ENCODE data around the gene PSME2. TPM values are rescaled to one million over a fixed set of nuclear protein-coding genes. Genes with fewer than 3 reads are reported as not detected.

Gene PSME2
- total and polyA plus RNA-seq, 5 donors, result 62.7 to 102 (median 70.1) TPM

- Histone ChIP-seq H3K9me3 (ENCODE audit: control insufficient read depth, low read length) (no peaks in the 10 kb centered on the region), H3K27ac (ENCODE audit: low read length) (no peak overlapping the region), H3K4me3 (ENCODE audit: low read length) (no peak overlapping the region), H3K27me3 (ENCODE audit: control insufficient read depth, insufficient read depth) (no peaks in the 10 kb centered on the region), H3K4me1 (ENCODE audit: control insufficient read depth, insufficient read depth, low read length) (peaks cover 6% of the 10 kb centered on the region)
- ATAC-seq (no peak), DNase-seq (no peak)
- 95% methylated on average over 8 of the region's 8 CpGs for WGBS
- intact Hi-C loops (cut with DNase I), result loop anchor here in 2 of 4 donors (10.0 kb wide), 1 partner anchor 112 kb away; the partner anchor contains the start of gene DHRS4L2 (in 2 of the 2)
These were observed 49.7 kb downstream of the PSME2 start for GRCh38 chr14:24096545-24097181.

- Histone ChIP-seq H3K27ac (ENCODE audit: low read length) (peak overlapping the region; percentile 83), H3K4me1 (ENCODE audit: control insufficient read depth, insufficient read depth, low read length) (peaks cover 6% of the 10 kb centered on the region), H3K27me3 (ENCODE audit: control insufficient read depth, insufficient read depth) (no peaks in the 10 kb centered on the region), H3K4me3 (ENCODE audit: low read length) (peak overlapping the region; percentile 65), H3K9me3 (ENCODE audit: control insufficient read depth, low read length) (no peaks in the 10 kb centered on the region)
- intact Hi-C loops (cut with DNase I), result loop anchor here in 2 of 4 donors (10.0 kb wide), 1 partner anchor 111 kb away; the partner anchor contains the start of gene DHRS4L2 (in 2 of the 2)
- WGBS, result 54% methylated on average over 12 of the region's 12 CpGs
- DNase-seq, result peak; percentile 65 to 82 (median 80)
- peak; percentile 15 to 31 for ATAC-seq
These were observed 50.9 kb downstream of the PSME2 start for GRCh38 chr14:24095271-24096068.

- peak in 1 of 2 donors; percentile 2 for ATAC-seq
- intact Hi-C loops (cut with DNase I), result loop anchor here in 3 of 4 donors (5.0 to 10.0 kb wide), 3 partner anchors 38 to 110 kb away; partner anchors contain the start of gene DHRS4L2 (in 2 of the 3)
- Histone ChIP-seq H3K27me3 (ENCODE audit: control insufficient read depth, insufficient read depth) (no peaks in the 10 kb centered on the region), H3K4me3 (ENCODE audit: low read length) (peak overlapping the region; percentile 65), H3K9me3 (ENCODE audit: control insufficient read depth, low read length) (no peaks in the 10 kb centered on the region), H3K27ac (ENCODE audit: low read length) (peak overlapping the region; percentile 83), H3K4me1 (ENCODE audit: control insufficient read depth, insufficient read depth, low read length) (peaks cover 6% of the 10 kb centered on the region)
- DNase-seq, result no peak
- 22% methylated on average over 14 of the region's 14 CpGs for WGBS
These were observed 51.6 kb downstream of the PSME2 start for GRCh38 chr14:24094841-24095270.

- peaks cover 6% of the 10 kb centered on the region for H3K4me1 ChIP-seq (ENCODE audit: control insufficient read depth, insufficient read depth, low read length)
- peak; percentile 95 to 97 (median 97) for DNase-seq
- peak within 1 kb of the TSS; percentile 65 for H3K4me3 ChIP-seq (ENCODE audit: low read length)
- H3K27ac ChIP-seq (ENCODE audit: low read length), result peak within 1 kb of the TSS; percentile 83
- intact Hi-C loops (cut with DNase I), result loop anchor here in 3 of 4 donors (5.0 to 10.0 kb wide), 3 partner anchors 37 to 109 kb away; partner anchors contain the start of gene DHRS4L2 (in 2 of the 3)
- no peaks in the 10 kb centered on the region for H3K27me3 ChIP-seq (ENCODE audit: control insufficient read depth, insufficient read depth)
- under 1% methylated on average over 68 of the region's 68 CpGs for WGBS
- H3K9me3 ChIP-seq (ENCODE audit: control insufficient read depth, low read length), result no peaks in the 10 kb centered on the region
- ATAC-seq, result peak; percentile 95
These were observed 52.2 kb downstream of the PSME2 start, which contains the start of gene PCK2 for GRCh38 chr14:24093901-24094840. Gene PCK2, plus strand, starts transcription at chr14:24094311. Its CDS starts 95 bp downstream, at chr14:24094406.

Small RNAs within 50 kb of the gene (microRNA-seq; reads per million reads assigned to microRNA genes)
- gene MIR7703, result 0 reads per million in 2 donors

Other genes starting within 250 kb of the PSME2 start
Only the 30 nearest of the 31 such genes appear.
- gene DHRS4, start 192.8 kb downstream of the PSME2 start, total RNA-seq, result 10 to 100 TPM; 19.9 to 27.9 (median 26.0) TPM
- 52.7 TPM for gene DHRS4, start 192.8 kb downstream of the PSME2 start, polyA plus RNA-seq
- gene DHRS4L2, start 157.7 kb downstream of the PSME2 start, total RNA-seq, result 10 to 100 TPM; 15.5 to 23.6 (median 20.5) TPM
- gene DHRS4L2, start 157.7 kb downstream of the PSME2 start, polyA plus RNA-seq, result 44.2 TPM
- under 1 TPM; 0.17 to 0.45 (median 0.17) TPM for gene CARMIL3, start 94.6 kb downstream of the PSME2 start, total RNA-seq
- 0.18 TPM for gene CARMIL3, start 94.6 kb downstream of the PSME2 start, polyA plus RNA-seq
- under 1 TPM in 1 of 4 donors, not detected in 3; 0.14 TPM for gene CPNE6, start 75.0 kb downstream of the PSME2 start, total RNA-seq
- gene CPNE6, start 75.0 kb downstream of the PSME2 start, polyA plus RNA-seq, result 0.16 TPM
- gene PCK2, start 52.3 kb downstream of the PSME2 start, total RNA-seq, result 10 to 100 TPM in 1 of 4 donors, 1 to 10 TPM in 3; 4.0 to 11.0 (median 5.3) TPM
- gene PCK2, start 52.3 kb downstream of the PSME2 start, polyA plus RNA-seq, result 3.5 TPM
- 10 to 100 TPM; 50.6 to 70.7 (median 62.6) TPM for gene DCAF11, start 31.8 kb downstream of the PSME2 start, total RNA-seq
- 33.1 TPM for gene DCAF11, start 31.8 kb downstream of the PSME2 start, polyA plus RNA-seq
- gene NRL, start 31.7 kb downstream of the PSME2 start, total RNA-seq, result 1 to 10 TPM in 3 of 4 donors, under 1 TPM in 1; 0.79 to 2.9 (median 2.4) TPM
- 2.6 TPM for gene NRL, start 31.7 kb downstream of the PSME2 start, polyA plus RNA-seq
- 100 to 1,000 TPM in 3 of 4 donors, 10 to 100 TPM in 1; 87.4 to 178 (median 134) TPM for gene FITM1, start 16.0 kb downstream of the PSME2 start, total RNA-seq
- gene FITM1, start 16.0 kb downstream of the PSME2 start, polyA plus RNA-seq, result 224 TPM
- 100 to 1,000 TPM in 3 of 4 donors, 10 to 100 TPM in 1; 99.8 to 112 (median 103) TPM for gene PSME1, start 10.4 kb downstream of the PSME2 start, total RNA-seq
- 141 TPM for gene PSME1, start 10.4 kb downstream of the PSME2 start, polyA plus RNA-seq
- gene EMC9, start 5.0 kb downstream of the PSME2 start, total RNA-seq, result 10 to 100 TPM; 17.2 to 18.9 (median 18.1) TPM
- gene EMC9, start 5.0 kb downstream of the PSME2 start, polyA plus RNA-seq, result 21.2 TPM
- gene RNF31, start 888 bp upstream of the PSME2 start, total RNA-seq, result 10 to 100 TPM; 29.2 to 48.4 (median 42.6) TPM
- 27.6 TPM for gene RNF31, start 888 bp upstream of the PSME2 start, polyA plus RNA-seq
- 100 to 1,000 TPM in 1 of 4 donors, 10 to 100 TPM in 3; 47.5 to 103 (median 59.0) TPM for gene IRF9, start 14.7 kb upstream of the PSME2 start, total RNA-seq
- gene IRF9, start 14.7 kb upstream of the PSME2 start, polyA plus RNA-seq, result 44.5 TPM
- 1 to 10 TPM; 1.9 to 5.8 (median 3.2) TPM for gene REC8, start 25.5 kb upstream of the PSME2 start, total RNA-seq
- gene REC8, start 25.5 kb upstream of the PSME2 start, polyA plus RNA-seq, result 4.1 TPM
- gene IPO4, start 42.2 kb upstream of the PSME2 start, total RNA-seq, result 10 to 100 TPM; 10.2 to 22.5 (median 12.1) TPM
- gene IPO4, start 42.2 kb upstream of the PSME2 start, polyA plus RNA-seq, result 4.1 TPM
- gene TM9SF1, start 48.8 kb upstream of the PSME2 start, total RNA-seq, result 10 to 100 TPM; 26.4 to 37.6 (median 30.4) TPM
- 14.8 TPM for gene TM9SF1, start 48.8 kb upstream of the PSME2 start, polyA plus RNA-seq
- under 1 TPM in 2 of 4 donors, not detected in 2; 0.18 to 0.37 TPM for gene TSSK4, start 59.1 kb upstream of the PSME2 start, total RNA-seq
- gene TSSK4, start 59.1 kb upstream of the PSME2 start, polyA plus RNA-seq, result not detected
- gene CHMP4A, start 66.9 kb upstream of the PSME2 start, total RNA-seq, result 10 to 100 TPM; 35.2 to 49.3 (median 39.5) TPM
- gene CHMP4A, start 66.9 kb upstream of the PSME2 start, polyA plus RNA-seq, result 56.3 TPM
- 10 to 100 TPM; 15.7 to 21.8 (median 18.8) TPM for gene MDP1, start 69.5 kb upstream of the PSME2 start, total RNA-seq
- gene MDP1, start 69.5 kb upstream of the PSME2 start, polyA plus RNA-seq, result 26.8 TPM
- gene NEDD8, start 85.8 kb upstream of the PSME2 start, total RNA-seq, result 100 to 1,000 TPM; 167 to 190 (median 183) TPM
- 302 TPM for gene NEDD8, start 85.8 kb upstream of the PSME2 start, polyA plus RNA-seq
- 10 to 100 TPM; 32.4 to 45.4 (median 34.6) TPM for gene GMPR2, start 86.3 kb upstream of the PSME2 start, total RNA-seq
- gene GMPR2, start 86.3 kb upstream of the PSME2 start, polyA plus RNA-seq, result 30.3 TPM
- gene TINF2, start 96.0 kb upstream of the PSME2 start, total RNA-seq, result 10 to 100 TPM; 38.9 to 45.9 (median 45.3) TPM
- 23.0 TPM for gene TINF2, start 96.0 kb upstream of the PSME2 start, polyA plus RNA-seq
- 1 to 10 TPM in 1 of 4 donors, under 1 TPM in 3; 0.36 to 2.0 (median 0.58) TPM for gene TGM1, start 116.6 kb upstream of the PSME2 start, total RNA-seq
- gene TGM1, start 116.6 kb upstream of the PSME2 start, polyA plus RNA-seq, result 0.16 TPM
- 10 to 100 TPM; 18.1 to 21.4 (median 20.8) TPM for gene RABGGTA, start 125.0 kb upstream of the PSME2 start, total RNA-seq
- gene RABGGTA, start 125.0 kb upstream of the PSME2 start, polyA plus RNA-seq, result 20.7 TPM
- 10 to 100 TPM in 2 of 4 donors, 1 to 10 TPM in 2; 5.9 to 12.0 (median 10.4) TPM for gene DHRS1, start 153.2 kb upstream of the PSME2 start, total RNA-seq
- 7.2 TPM for gene DHRS1, start 153.2 kb upstream of the PSME2 start, polyA plus RNA-seq
- gene NOP9, start 153.2 kb upstream of the PSME2 start, total RNA-seq, result 10 to 100 TPM; 19.2 to 20.3 (median 19.6) TPM
- 9.6 TPM for gene NOP9, start 153.2 kb upstream of the PSME2 start, polyA plus RNA-seq
- gene CIDEB, start 161.4 kb upstream of the PSME2 start, total RNA-seq, result 1 to 10 TPM; 5.8 to 8.5 (median 6.9) TPM
- gene CIDEB, start 161.4 kb upstream of the PSME2 start, polyA plus RNA-seq, result 3.6 TPM
- gene LTB4R2, start 163.5 kb upstream of the PSME2 start, total RNA-seq, result 1 to 10 TPM; 1.2 to 2.1 (median 1.4) TPM
- gene LTB4R2, start 163.5 kb upstream of the PSME2 start, polyA plus RNA-seq, result 0.66 TPM
- 1 to 10 TPM; 2.2 to 3.1 (median 2.4) TPM for gene LTB4R, start 164.9 kb upstream of the PSME2 start, total RNA-seq
- 1.6 TPM for gene LTB4R, start 164.9 kb upstream of the PSME2 start, polyA plus RNA-seq
- gene ADCY4, start 188.5 kb upstream of the PSME2 start, total RNA-seq, result 10 to 100 TPM; 24.1 to 45.3 (median 32.8) TPM
- 33.4 TPM for gene ADCY4, start 188.5 kb upstream of the PSME2 start, polyA plus RNA-seq
- 1 to 10 TPM; 2.9 to 7.0 (median 6.4) TPM for gene RIPK3, start 193.4 kb upstream of the PSME2 start, total RNA-seq
- gene RIPK3, start 193.4 kb upstream of the PSME2 start, polyA plus RNA-seq, result 3.8 TPM

Data from right cardiac atrium (tissue), 5 donors.